A549 treated with GW870086 at 1 μM for 4 hours (cell line): ENCODE results near the gene P2RX2. TPM values are rescaled to one million over a fixed set of nuclear protein-coding genes. Genes with fewer than 3 reads are reported as not detected.

Experiments
- total RNA-seq: library from RNA; stranded (reverse); fragments of 200-300 nt; extraction: Qiagen RNA extraction; gene quantifications from 5 replicates; pipeline ENCODE4 v1.2.3, GENCODE V29; 2022; ENCODE audit warnings: low read depth

Gene P2RX2
- total RNA-seq: 0.12 TPM in 1 of 5 replicates, not detected in the others

DNA sequence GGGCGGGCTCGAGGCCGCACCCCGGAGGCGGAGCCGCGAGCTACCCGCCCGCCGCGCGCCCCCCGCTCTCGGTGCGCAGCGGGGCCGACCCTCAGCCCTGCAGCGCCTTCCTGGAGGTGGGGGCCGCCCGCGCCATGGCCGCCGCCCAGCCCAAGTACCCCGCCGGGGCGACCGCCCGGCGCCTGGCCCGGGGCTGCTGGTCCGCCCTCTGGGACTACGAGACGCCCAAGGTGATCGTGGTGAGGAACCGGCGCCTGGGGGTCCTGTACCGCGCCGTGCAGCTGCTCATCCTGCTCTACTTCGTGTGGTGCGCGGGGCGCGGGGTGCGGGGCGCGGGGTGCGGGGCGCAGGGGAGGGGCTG is at the start of gene P2RX2:
Gene P2RX2, plus strand, starts transcription at position 94 of the 361 bp plus-strand sequence. Its CDS starts 41 bp downstream, at position 135.

DNA sequence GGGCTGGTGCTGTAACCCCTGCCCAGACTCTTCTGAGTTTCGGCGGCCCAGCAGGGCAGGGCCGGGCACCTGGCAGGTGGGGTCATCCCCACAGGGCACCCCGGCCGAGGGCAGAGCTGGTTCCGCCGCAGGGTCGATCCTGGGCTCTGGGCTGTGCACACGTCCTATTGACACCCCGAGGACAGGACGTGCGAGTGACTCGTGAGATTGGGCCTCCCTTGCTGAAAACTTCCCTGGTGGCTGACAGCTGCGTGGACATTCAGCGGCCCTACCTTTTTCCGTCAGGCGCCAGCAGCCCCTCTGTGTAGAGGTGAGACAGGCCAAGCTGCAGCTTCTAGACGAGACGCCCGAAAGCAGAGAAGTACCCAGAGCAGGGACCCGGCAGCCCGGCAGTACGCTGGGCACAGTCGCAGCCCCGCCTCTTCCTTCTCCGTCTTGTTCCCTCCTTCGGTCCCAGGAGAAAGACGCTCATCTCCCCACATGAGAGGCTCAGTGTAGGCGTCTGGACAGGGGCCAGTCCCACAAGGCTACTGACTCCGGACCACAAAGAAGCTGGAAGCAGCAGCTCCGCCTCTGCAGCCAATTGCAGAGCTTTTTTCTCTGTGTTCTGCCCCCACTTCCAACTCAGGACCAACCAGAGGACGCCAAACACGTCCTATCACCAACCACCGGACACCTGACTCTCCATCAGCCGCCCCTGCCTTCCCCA is 8.4 kb upstream of the P2RX2 start, which contains the start of gene LRCOL1:
Gene LRCOL1, minus strand, starts transcription at position 532 of the 709 bp plus-strand sequence. CDS start 4,331 bp downstream, outside the sequence.

Other genes starting within 250 kb of the P2RX2 start
- gene FBRSL1, start 128.6 kb upstream of the P2RX2 start, total RNA-seq: 62.2 to 94.9 TPM (median 92.4 TPM) in 5 replicates
- not detected in 5 replicates for gene LRCOL1, start 8.2 kb upstream of the P2RX2 start, total RNA-seq
- gene POLE, start 68.6 kb downstream of the P2RX2 start, total RNA-seq: 42.9 to 46.7 TPM (median 44.0 TPM) in 5 replicates
- 21.1 to 33.0 TPM (median 30.6 TPM) in 5 replicates for gene PXMP2, start 68.8 kb downstream of the P2RX2 start, total RNA-seq
- 40.9 to 61.2 TPM (median 56.3 TPM) in 5 replicates for gene PGAM5, start 92.1 kb downstream of the P2RX2 start, total RNA-seq
- 65.2 to 77.9 TPM (median 74.1 TPM) in 5 replicates for gene ANKLE2, start 143.1 kb downstream of the P2RX2 start, total RNA-seq
- 16.8 to 25.5 TPM (median 21.4 TPM) in 5 replicates for gene GOLGA3, start 210.1 kb downstream of the P2RX2 start, total RNA-seq